ENCODE measurements around the gene BTBD7. TPM values are rescaled to one million over a fixed set of nuclear protein-coding genes. Genes with fewer than 3 reads are reported as not detected.
A peak's percentile ranks its signal among the peaks of the same experiment; 100 is the strongest.

Gene BTBD7
- total and polyA plus RNA-seq, 2 experiments from 2014 or later: 14.8 to 25.8 TPM

GRCh38 chr14:93331002-93331727 is 1.7 kb downstream of the BTBD7 start:
- WGBS (ENCODE audit: low lambda C conversion rate, missing lambda C conversion rate): 72% methylated on average over 17 of the region's 17 CpGs
- peaks cover 45% of the 10 kb centered on the region for H4K20me1 ChIP-seq (ENCODE audit: insufficient read depth, poor library complexity, severe bottlenecking)
- peaks cover 12% of the 10 kb centered on the region for H3K4me1 ChIP-seq (ENCODE audit: insufficient read depth)
- peak overlapping the region; percentile 65 for H3K4me3 ChIP-seq
- H3K9me3 ChIP-seq (ENCODE audit: low read depth): no peaks in the 10 kb centered on the region
- no peak overlapping the region for H2AFZ ChIP-seq
- peak overlapping the region; percentile 77 for H3K4me2 ChIP-seq
- peaks cover 75% of the 10 kb centered on the region for H3K79me2 ChIP-seq
- no peaks in the 10 kb centered on the region for H3K9me2 ChIP-seq (replicated peaks; ENCODE audit: insufficient read depth)
- H3K27ac ChIP-seq: peak overlapping the region; percentile 97
- DNase-seq (ENCODE audit: low spot score): no peak
- no peaks in the 10 kb centered on the region for H3K27me3 ChIP-seq
- no peaks in the 10 kb centered on the region for H3K36me3 ChIP-seq (replicated peaks; ENCODE audit: insufficient read depth, low read depth)
- TF ChIP-seq EZH2phosphoT487 (IDR thresholded peaks at IDR 0.05; ENCODE audit: low read depth, severe bottlenecking, unreplicated experiment) (no peak), CTCF (IDR thresholded peaks at IDR 0.05; ENCODE audit: poor library complexity) (no peak), EZH2 (IDR thresholded peaks at IDR 0.05; ENCODE audit: borderline replicate concordance) (no peak)

DNA sequence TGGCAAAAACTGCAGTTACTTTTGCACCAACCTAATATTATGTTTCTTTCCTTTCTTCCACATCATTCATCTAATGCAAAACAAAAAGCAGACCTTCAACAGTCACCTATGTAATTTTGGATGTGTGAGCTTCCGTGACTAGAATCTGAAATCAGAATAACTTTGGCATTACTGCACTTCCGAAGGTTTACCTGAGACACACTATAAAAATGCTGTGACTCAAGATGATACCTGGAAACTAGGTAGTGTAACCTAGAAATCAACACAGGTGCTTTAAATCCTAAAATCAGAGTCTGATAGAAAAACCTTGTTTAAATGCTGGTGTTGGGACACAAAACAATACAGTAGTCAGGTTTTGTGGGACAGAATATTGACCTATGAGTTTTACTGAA is 2.2 kb downstream of the BTBD7 start:
- 87% methylated on average over 2 of the region's 2 CpGs for WGBS (ENCODE audit: low lambda C conversion rate, missing lambda C conversion rate)
- no peak overlapping the region for H2AFZ ChIP-seq
- peak overlapping the region; percentile 77 for H3K4me2 ChIP-seq
- no peak for TF ChIP-seq EZH2 (IDR thresholded peaks at IDR 0.05; ENCODE audit: borderline replicate concordance)
- no peak for TF ChIP-seq EZH2phosphoT487 (IDR thresholded peaks at IDR 0.05; ENCODE audit: low read depth, severe bottlenecking, unreplicated experiment)
- TF ChIP-seq CTCF (IDR thresholded peaks at IDR 0.05; ENCODE audit: poor library complexity): no peak
- H3K27me3 ChIP-seq: no peaks in the 10 kb centered on the region
- no peak overlapping the region for H3K4me3 ChIP-seq
- no peaks in the 10 kb centered on the region for H3K9me3 ChIP-seq (ENCODE audit: low read depth)
- peak overlapping the region; percentile 41 for H3K27ac ChIP-seq
- no peaks in the 10 kb centered on the region for H3K36me3 ChIP-seq (replicated peaks; ENCODE audit: insufficient read depth, low read depth)
- peaks cover 12% of the 10 kb centered on the region for H3K4me1 ChIP-seq (ENCODE audit: insufficient read depth)
- no peak for DNase-seq (ENCODE audit: low spot score)
- H4K20me1 ChIP-seq (ENCODE audit: insufficient read depth, poor library complexity, severe bottlenecking): peaks cover 50% of the 10 kb centered on the region
- H3K9me2 ChIP-seq (replicated peaks; ENCODE audit: insufficient read depth): no peaks in the 10 kb centered on the region
- peaks cover 81% of the 10 kb centered on the region for H3K79me2 ChIP-seq

GRCh38 chr14:93329965-93330608 is 2.7 kb downstream of the BTBD7 start:
- Histone ChIP-seq H4K20me1 (ENCODE audit: insufficient read depth, poor library complexity, severe bottlenecking) (peaks cover 55% of the 10 kb centered on the region), H3K9me2 (replicated peaks; ENCODE audit: insufficient read depth) (no peaks in the 10 kb centered on the region), H3K4me2 (peak overlapping the region; percentile 77), H3K4me1 (ENCODE audit: insufficient read depth) (peaks cover 12% of the 10 kb centered on the region), H3K9me3 (ENCODE audit: low read depth) (no peaks in the 10 kb centered on the region), H3K36me3 (replicated peaks; ENCODE audit: insufficient read depth, low read depth) (no peaks in the 10 kb centered on the region), H2AFZ (no peak overlapping the region), H3K79me2 (peaks cover 85% of the 10 kb centered on the region), H3K27me3 (no peaks in the 10 kb centered on the region), H3K27ac (peak overlapping the region; percentile 41), H3K4me3 (no peak overlapping the region)
- TF ChIP-seq CTCF (IDR thresholded peaks at IDR 0.05; ENCODE audit: poor library complexity) (no peak), EZH2phosphoT487 (IDR thresholded peaks at IDR 0.05; ENCODE audit: low read depth, severe bottlenecking, unreplicated experiment) (no peak), EZH2 (IDR thresholded peaks at IDR 0.05; ENCODE audit: borderline replicate concordance) (no peak)
- peak; percentile 19 for DNase-seq (ENCODE audit: low spot score)
- 49% methylated on average over 5 of the region's 5 CpGs for WGBS (ENCODE audit: low lambda C conversion rate, missing lambda C conversion rate)
